ENCODE measurements around the gene CTSE.
"Not testable (repeated sequence)": the region's sequence is repeated elsewhere in the genome, so short reads cannot be mapped to it uniquely, and the experiment has no call there.

CTSE gene

DNA sequence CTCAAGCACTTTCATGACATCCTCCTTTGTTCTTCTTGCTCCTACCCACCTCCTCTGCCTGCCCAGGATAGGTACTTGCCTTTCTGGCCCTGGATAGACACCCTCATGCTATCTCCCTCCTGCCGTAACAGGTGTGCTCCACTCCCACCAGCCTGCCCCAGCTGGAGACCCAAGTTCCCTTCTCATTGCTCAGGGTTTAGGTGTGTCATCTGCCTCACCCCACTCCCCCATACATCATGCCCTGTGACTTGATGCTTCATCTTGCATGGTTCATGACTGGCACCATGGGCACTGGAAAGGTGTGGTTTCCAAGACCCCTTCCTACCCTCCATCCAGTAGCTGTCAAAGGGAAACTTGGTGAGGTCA, 35.2 kb upstream of the CTSE start:
- Histone ChIP-seq H3K27ac (ENCODE audit: low read length) (no peak overlapping the region), H3K27me3 (ENCODE audit: insufficient read depth, low read length) (no peaks in the 10 kb centered on the region), H3K4me3 (ENCODE audit: low read length) (no peak overlapping the region), H3K36me3 (ENCODE audit: insufficient read depth, low read depth, low read length) (no peaks in the 10 kb centered on the region), H3K9me3 (ENCODE audit: insufficient read depth, low read depth, low read length) (peaks cover 6% of the 10 kb centered on the region), H3K4me1 (ENCODE audit: insufficient read depth, low read length) (no peaks in the 10 kb centered on the region), H3K9ac (ENCODE audit: low read depth, low read length) (no peak overlapping the region)

DNA sequence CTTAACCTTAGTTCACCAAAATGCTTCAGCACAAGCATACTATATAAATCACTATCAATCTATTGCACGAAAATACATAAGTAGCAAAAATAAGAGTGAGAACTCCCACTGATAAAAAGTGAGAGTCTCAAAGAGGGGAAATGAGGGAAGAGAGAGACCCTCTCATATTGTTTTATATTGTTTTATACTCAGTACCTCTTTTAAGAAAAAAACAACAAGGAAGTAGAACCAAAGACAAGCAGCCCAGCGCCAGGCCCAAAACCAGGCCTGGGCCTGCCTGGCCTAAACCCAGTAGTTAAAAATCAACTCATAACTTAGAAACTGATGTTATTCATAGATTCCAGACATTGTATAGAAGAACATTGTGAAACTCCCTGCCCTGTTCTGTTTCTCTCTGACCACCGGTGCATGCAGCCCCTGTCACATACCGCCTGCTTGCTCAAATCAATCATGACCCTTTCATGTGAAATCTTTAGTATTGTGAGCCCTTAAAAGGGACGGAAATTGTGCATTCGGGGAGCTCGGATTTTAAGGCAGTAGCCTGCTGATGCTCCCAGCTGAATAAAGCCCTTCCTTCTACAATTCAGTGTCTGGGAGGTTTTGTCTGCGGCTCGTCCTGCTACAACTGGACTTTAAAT, 34.7 kb upstream of the CTSE start:
- H3K4me3 ChIP-seq (ENCODE audit: low read length); H3K36me3 ChIP-seq (ENCODE audit: insufficient read depth, low read depth, low read length); H3K9ac ChIP-seq (ENCODE audit: low read depth, low read length); H3K27ac ChIP-seq (ENCODE audit: low read length); H3K27me3 ChIP-seq (ENCODE audit: insufficient read depth, low read length); H3K9me3 ChIP-seq (ENCODE audit: insufficient read depth, low read depth, low read length); H3K4me1 ChIP-seq (ENCODE audit: insufficient read depth, low read length): not testable (repeated sequence)

DNA sequence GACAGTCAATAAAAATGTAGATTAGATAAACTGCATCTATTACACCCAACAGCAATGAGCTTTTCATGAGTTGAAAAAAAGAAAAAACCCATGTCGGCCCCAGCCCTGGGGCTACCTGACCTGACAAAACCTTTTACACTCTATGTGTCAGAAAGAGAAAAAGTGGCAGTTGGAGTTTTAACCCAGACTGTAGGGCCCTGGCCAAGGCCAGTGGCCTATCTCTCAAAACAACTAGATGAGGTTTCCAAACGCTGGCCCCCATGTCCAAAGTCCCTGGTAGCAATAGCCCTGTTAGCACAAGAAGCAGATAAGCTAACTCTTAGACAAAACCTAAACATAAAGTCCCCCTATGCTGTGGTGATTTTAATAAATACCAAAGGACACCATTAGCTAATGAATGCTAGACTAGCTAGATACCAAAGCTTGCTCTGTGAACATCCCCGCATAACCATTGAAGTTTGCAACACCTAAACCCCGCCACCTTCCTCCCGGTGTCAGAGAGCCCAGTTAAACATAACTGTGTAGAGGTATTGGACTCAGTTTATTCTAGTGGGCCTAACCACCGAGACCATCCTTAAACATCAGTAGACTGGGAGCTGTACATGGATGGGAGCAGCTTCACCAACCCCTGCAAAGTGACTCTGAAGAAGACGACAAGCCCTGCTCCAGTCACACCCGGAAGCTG, 32.1 kb upstream of the CTSE start:
- not testable (repeated sequence) for H3K9me3 ChIP-seq (ENCODE audit: insufficient read depth, low read depth, low read length); H3K27ac ChIP-seq (ENCODE audit: low read length); H3K4me3 ChIP-seq (ENCODE audit: low read length); H3K4me1 ChIP-seq (ENCODE audit: insufficient read depth, low read length); H3K9ac ChIP-seq (ENCODE audit: low read depth, low read length); H3K27me3 ChIP-seq (ENCODE audit: insufficient read depth, low read length); H3K36me3 ChIP-seq (ENCODE audit: insufficient read depth, low read depth, low read length)

DNA sequence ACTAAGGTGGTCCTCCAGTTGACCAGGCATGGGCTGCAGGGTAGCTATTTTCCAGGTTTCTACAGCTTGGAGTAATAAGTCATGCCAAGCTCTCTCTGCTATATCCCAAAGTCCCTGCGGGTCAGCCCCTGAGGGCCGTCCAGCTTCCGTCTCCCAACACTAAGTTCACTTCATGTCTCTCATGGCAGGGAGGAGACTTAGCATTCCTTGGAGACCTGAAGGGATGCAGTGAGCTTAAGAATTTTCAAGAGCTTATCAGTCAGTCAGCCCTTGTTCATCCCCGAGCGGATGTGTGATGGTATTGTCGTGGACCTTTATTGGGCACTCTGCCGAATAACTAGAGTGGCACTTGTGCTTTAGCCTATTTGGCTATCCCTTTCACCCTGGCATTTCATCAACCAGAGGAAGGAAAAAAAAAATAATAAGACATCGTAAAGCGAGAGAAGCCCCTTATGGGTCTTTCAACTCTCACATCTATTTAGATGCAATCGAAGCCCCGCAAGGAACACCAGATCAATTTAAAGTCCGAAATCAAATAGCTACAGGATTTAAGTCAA, 31.5 kb upstream of the CTSE start:
- H3K9ac ChIP-seq (ENCODE audit: low read depth, low read length); H3K36me3 ChIP-seq (ENCODE audit: insufficient read depth, low read depth, low read length): not testable (repeated sequence)

GRCh38 chr1:206053616-206054015, 29.9 kb upstream of the CTSE start:
- not testable (repeated sequence) for H3K9ac ChIP-seq (ENCODE audit: low read depth, low read length); H3K4me1 ChIP-seq (ENCODE audit: insufficient read depth, low read length); H3K4me3 ChIP-seq (ENCODE audit: low read length); H3K27ac ChIP-seq (ENCODE audit: low read length); H3K27me3 ChIP-seq (ENCODE audit: insufficient read depth, low read length); H3K36me3 ChIP-seq (ENCODE audit: insufficient read depth, low read depth, low read length); H3K9me3 ChIP-seq (ENCODE audit: insufficient read depth, low read depth, low read length)

More for the DNA sequence above, 31.5 kb upstream of the CTSE start:
- not testable (repeated sequence) for H3K4me3 ChIP-seq (ENCODE audit: low read length); H3K27me3 ChIP-seq (ENCODE audit: insufficient read depth, low read length); H3K27ac ChIP-seq (ENCODE audit: low read length); H3K9me3 ChIP-seq (ENCODE audit: insufficient read depth, low read depth, low read length); H3K4me1 ChIP-seq (ENCODE audit: insufficient read depth, low read length)

GRCh38 chr1:206052919-206053610, 29.4 kb upstream of the CTSE start, which contains the start of gene RHEX:
TSS of gene RHEX (plus strand) at chr1:206053173. CDS start at chr1:206097829, 44,656 bp downstream.
- not testable (repeated sequence) for H3K27me3 ChIP-seq (ENCODE audit: insufficient read depth, low read length); H3K9ac ChIP-seq (ENCODE audit: low read depth, low read length); H3K4me1 ChIP-seq (ENCODE audit: insufficient read depth, low read length); H3K36me3 ChIP-seq (ENCODE audit: insufficient read depth, low read depth, low read length); H3K9me3 ChIP-seq (ENCODE audit: insufficient read depth, low read depth, low read length); H3K27ac ChIP-seq (ENCODE audit: low read length); H3K4me3 ChIP-seq (ENCODE audit: low read length)

- not testable (repeated sequence) for H3K4me3 ChIP-seq (ENCODE audit: low read length); H3K27me3 ChIP-seq (ENCODE audit: insufficient read depth, low read length); H3K4me1 ChIP-seq (ENCODE audit: insufficient read depth, low read length); H3K27ac ChIP-seq (ENCODE audit: low read length); H3K9ac ChIP-seq (ENCODE audit: low read depth, low read length); H3K36me3 ChIP-seq (ENCODE audit: insufficient read depth, low read depth, low read length); H3K9me3 ChIP-seq (ENCODE audit: insufficient read depth, low read depth, low read length)
These were observed 28.7 kb upstream of the CTSE start for GRCh38 chr1:206052231-206052865.

- H3K9ac ChIP-seq (ENCODE audit: low read depth, low read length): no peak overlapping the region
- H3K4me3 ChIP-seq (ENCODE audit: low read length): no peak overlapping the region
- no peaks in the 10 kb centered on the region for H3K36me3 ChIP-seq (ENCODE audit: insufficient read depth, low read depth, low read length)
- H3K9me3 ChIP-seq (ENCODE audit: insufficient read depth, low read depth, low read length): no peaks in the 10 kb centered on the region; the same call in 1 of the 2 replicates
- H3K27me3 ChIP-seq (ENCODE audit: insufficient read depth, low read length): no peaks in the 10 kb centered on the region
- H3K4me1 ChIP-seq (ENCODE audit: insufficient read depth, low read length): no peaks in the 10 kb centered on the region
- H3K27ac ChIP-seq (ENCODE audit: low read length): no peak overlapping the region
These were observed 27.1 kb upstream of the CTSE start for GRCh38 chr1:206050655-206051235.

DNA sequence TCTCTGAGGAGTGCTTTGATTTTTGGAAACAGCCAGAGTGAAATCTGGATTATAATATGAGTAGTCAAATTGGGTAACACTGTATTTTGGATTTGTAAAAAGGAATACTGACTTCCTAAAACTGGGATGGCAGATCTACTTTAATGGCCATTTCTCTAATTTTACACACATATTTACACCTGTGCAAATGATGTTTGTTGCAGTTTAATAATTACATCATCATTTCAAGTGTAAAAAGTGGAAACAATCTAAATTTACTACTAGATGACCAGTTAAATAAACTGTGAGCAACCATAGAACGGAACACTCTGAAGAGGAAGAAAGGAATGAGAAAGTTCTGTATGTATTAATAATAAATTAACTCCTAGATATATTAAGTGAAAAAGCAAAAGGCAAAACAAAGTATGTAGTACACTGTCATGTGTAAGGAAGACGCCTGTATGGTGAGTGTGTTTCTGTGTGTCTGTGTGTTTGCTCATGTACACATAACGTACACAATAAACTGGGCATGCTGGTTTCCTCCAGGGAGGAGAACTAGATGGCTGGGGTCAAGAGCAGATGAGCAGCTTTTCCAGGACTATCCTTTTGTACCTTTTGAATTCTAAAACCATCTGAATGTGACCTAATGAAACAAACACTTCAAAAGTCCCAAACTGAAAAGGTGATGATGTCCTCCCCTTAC, 26.4 kb upstream of the CTSE start:
- Histone ChIP-seq H3K27ac (ENCODE audit: low read length) (no peak overlapping the region), H3K9ac (ENCODE audit: low read depth, low read length) (no peak overlapping the region), H3K9me3 (ENCODE audit: insufficient read depth, low read depth, low read length) (no peaks in the 10 kb centered on the region; the same call in 1 of the 2 replicates), H3K4me1 (ENCODE audit: insufficient read depth, low read length) (no peaks in the 10 kb centered on the region), H3K4me3 (ENCODE audit: low read length) (no peak overlapping the region), H3K27me3 (ENCODE audit: insufficient read depth, low read length) (no peaks in the 10 kb centered on the region), H3K36me3 (ENCODE audit: insufficient read depth, low read depth, low read length) (no peaks in the 10 kb centered on the region)

GRCh38 chr1:206049293-206049692, 25.6 kb upstream of the CTSE start:
- Histone ChIP-seq H3K4me1 (ENCODE audit: insufficient read depth, low read length) (no peaks in the 10 kb centered on the region), H3K27ac (ENCODE audit: low read length) (no peak overlapping the region), H3K36me3 (ENCODE audit: insufficient read depth, low read depth, low read length) (no peaks in the 10 kb centered on the region), H3K4me3 (ENCODE audit: low read length) (no peak overlapping the region), H3K9ac (ENCODE audit: low read depth, low read length) (no peak overlapping the region), H3K27me3 (ENCODE audit: insufficient read depth, low read length) (no peaks in the 10 kb centered on the region), H3K9me3 (ENCODE audit: insufficient read depth, low read depth, low read length) (no peaks in the 10 kb centered on the region; the same call in 1 of the 2 replicates)

DNA sequence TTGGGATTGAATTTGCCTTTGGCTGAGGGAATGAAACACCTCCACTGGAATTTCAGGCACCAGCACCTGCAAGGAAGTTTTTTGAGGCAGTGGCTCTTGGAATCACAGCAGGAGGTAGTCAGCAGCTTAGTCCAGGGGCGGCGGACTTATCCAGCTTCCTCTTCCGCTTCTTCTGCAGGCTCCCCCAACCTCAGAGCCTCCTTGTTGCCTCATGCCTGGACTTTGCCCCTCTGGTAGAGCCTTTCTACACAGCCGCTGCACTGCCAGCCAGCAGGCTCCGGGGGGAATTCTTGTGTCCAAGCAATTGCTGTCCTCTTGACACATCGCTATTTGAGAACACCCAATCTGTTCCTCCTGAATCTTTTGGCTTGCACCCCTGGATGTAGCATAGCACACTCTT, 24.9 kb upstream of the CTSE start:
- no peaks in the 10 kb centered on the region for H3K4me1 ChIP-seq (ENCODE audit: insufficient read depth, low read length)
- no peaks in the 10 kb centered on the region for H3K27me3 ChIP-seq (ENCODE audit: insufficient read depth, low read length)
- H3K27ac ChIP-seq (ENCODE audit: low read length): no peak overlapping the region
- H3K9ac ChIP-seq (ENCODE audit: low read depth, low read length): no peak overlapping the region
- no peaks in the 10 kb centered on the region for H3K36me3 ChIP-seq (ENCODE audit: insufficient read depth, low read depth, low read length)
- H3K4me3 ChIP-seq (ENCODE audit: low read length): no peak overlapping the region
- H3K9me3 ChIP-seq (ENCODE audit: insufficient read depth, low read depth, low read length): no peaks in the 10 kb centered on the region; the same call in 1 of the 2 replicates
